Measurements from ENCODE around the gene MRFAP1L1.

Gene MRFAP1L1

GRCh38 chr4:6715704-6716017, 6.0 kb upstream of the MRFAP1L1 start:
- DNase-seq: no peak

- no peak for DNase-seq
These were observed 5.3 kb upstream of the MRFAP1L1 start for GRCh38 chr4:6714954-6715353.

GRCh38 chr4:6710996-6711395, 1.3 kb upstream of the MRFAP1L1 start:
- DNase-seq: no peak

- DNase-seq: no peak
These were observed 617 bp upstream of the MRFAP1L1 start for GRCh38 chr4:6710282-6710681.

- no peak for DNase-seq
These were observed 3.5 kb downstream of the MRFAP1L1 start for GRCh38 chr4:6706173-6706572.

GRCh38 chr4:6705646-6706045, 4.0 kb downstream of the MRFAP1L1 start:
- no peak for DNase-seq

- DNase-seq: no peak
These were observed 5.9 kb downstream of the MRFAP1L1 start for GRCh38 chr4:6703786-6704185.

GRCh38 chr4:6702761-6703160, 6.9 kb downstream of the MRFAP1L1 start:
- DNase-seq: no peak

GRCh38 chr4:6701371-6701770, 8.3 kb downstream of the MRFAP1L1 start:
- DNase-seq: no peak

- DNase-seq: no peak
These were observed 9.8 kb downstream of the MRFAP1L1 start for GRCh38 chr4:6699903-6700302.

- no peak for DNase-seq
These were observed 10.3 kb downstream of the MRFAP1L1 start for GRCh38 chr4:6699388-6699787.

GRCh38 chr4:6697131-6697530, 12.5 kb downstream of the MRFAP1L1 start:
- DNase-seq: no peak

GRCh38 chr4:6696611-6697010, 13.1 kb downstream of the MRFAP1L1 start:
- DNase-seq: no peak

GRCh38 chr4:6695660-6696610, 13.7 kb downstream of the MRFAP1L1 start:
- DNase-seq: no peak

GRCh38 chr4:6694177-6694901, 15.3 kb downstream of the MRFAP1L1 start:
- no peak for DNase-seq

GRCh38 chr4:6693231-6694176, 16.2 kb downstream of the MRFAP1L1 start, which contains the start of gene S100P:
Gene S100P, plus strand, starts transcription at chr4:6693878. Its CDS starts 55 bp downstream, at chr4:6693933.
- no peak for DNase-seq

- DNase-seq: no peak
These were observed 16.9 kb downstream of the MRFAP1L1 start for GRCh38 chr4:6692806-6693205.

GRCh38 chr4:6692379-6692778, 17.3 kb downstream of the MRFAP1L1 start:
- DNase-seq: no peak

- DNase-seq: no peak
These were observed 20.1 kb downstream of the MRFAP1L1 start for GRCh38 chr4:6689506-6689960.

GRCh38 chr4:6688879-6689505, 20.7 kb downstream of the MRFAP1L1 start:
- DNase-seq: peak; percentile 58

GRCh38 chr4:6687947-6688878, 21.5 kb downstream of the MRFAP1L1 start:
- no peak for DNase-seq
